ENCODE data around the gene ZNF860.

Gene ZNF860

DNA sequence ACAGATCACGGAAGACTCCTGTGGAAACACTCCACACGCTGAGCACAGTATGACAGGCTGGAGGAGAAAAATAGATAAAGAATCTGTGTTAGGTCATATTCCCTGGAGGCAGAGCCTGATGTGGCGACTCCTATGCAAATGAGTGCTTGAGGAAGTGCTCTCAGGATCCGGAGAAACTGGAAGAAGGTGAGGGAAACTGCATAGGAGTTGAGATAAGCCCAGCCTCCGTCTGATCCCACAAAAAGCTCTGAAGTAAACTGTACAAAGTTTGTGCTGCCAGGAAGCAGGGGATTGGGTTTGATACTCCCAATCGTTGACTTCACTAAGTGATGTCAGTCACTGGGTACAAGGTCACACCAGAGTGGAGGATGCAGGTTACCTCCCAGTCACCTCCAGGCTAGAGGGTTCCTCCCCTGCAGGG is 33.9 kb upstream of the ZNF860 start:
- Mint-ChIP-seq H3K36me3 (ENCODE audit: low read depth) (peaks cover 26% of the 10 kb centered on the region), H3K4me1 (peaks cover 35% of the 10 kb centered on the region), H3K27me3 (ENCODE audit: low read depth, poor library complexity) (no peaks in the 10 kb centered on the region), H3K9me3 (peaks cover 19% of the 10 kb centered on the region), H3K4me3 (no peak overlapping the region), H3K27ac (peak overlapping the region; percentile 31)
- TF ChIP-seq, protein P1, sequence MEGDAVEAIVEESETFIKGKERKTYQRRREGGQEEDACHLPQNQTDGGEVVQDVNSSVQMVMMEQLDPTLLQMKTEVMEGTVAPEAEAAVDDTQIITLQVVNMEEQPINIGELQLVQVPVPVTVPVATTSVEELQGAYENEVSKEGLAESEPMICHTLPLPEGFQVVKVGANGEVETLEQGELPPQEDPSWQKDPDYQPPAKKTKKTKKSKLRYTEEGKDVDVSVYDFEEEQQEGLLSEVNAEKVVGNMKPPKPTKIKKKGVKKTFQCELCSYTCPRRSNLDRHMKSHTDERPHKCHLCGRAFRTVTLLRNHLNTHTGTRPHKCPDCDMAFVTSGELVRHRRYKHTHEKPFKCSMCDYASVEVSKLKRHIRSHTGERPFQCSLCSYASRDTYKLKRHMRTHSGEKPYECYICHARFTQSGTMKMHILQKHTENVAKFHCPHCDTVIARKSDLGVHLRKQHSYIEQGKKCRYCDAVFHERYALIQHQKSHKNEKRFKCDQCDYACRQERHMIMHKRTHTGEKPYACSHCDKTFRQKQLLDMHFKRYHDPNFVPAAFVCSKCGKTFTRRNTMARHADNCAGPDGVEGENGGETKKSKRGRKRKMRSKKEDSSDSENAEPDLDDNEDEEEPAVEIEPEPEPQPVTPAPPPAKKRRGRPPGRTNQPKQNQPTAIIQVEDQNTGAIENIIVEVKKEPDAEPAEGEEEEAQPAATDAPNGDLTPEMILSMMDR (IDR thresholded peaks at IDR 0.05), result no peak
- no peak for DNase-seq

DNA sequence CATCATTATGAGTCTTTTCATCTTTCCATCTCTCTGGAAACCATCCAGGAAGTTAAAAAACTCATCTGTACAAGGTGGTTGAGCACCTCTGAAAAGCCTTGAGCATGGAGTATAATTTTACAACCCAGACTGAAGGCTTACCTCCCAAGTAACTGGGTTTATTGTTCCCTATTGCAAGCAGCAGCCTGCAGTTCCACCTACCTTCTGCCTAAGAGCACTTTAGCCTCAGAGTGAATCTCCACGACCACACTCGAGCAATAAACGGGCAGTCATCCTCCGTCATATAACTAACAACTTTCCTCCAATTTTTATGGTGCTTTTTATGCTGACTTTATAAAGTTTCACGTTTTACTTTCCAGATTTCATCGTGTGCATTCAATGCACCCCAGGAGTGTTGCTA is 33.3 kb upstream of the ZNF860 start:
- TF ChIP-seq, protein P1 (IDR thresholded peaks at IDR 0.05), result no peak
- peaks cover 35% of the 10 kb centered on the region for H3K4me1 Mint-ChIP-seq

DNA sequence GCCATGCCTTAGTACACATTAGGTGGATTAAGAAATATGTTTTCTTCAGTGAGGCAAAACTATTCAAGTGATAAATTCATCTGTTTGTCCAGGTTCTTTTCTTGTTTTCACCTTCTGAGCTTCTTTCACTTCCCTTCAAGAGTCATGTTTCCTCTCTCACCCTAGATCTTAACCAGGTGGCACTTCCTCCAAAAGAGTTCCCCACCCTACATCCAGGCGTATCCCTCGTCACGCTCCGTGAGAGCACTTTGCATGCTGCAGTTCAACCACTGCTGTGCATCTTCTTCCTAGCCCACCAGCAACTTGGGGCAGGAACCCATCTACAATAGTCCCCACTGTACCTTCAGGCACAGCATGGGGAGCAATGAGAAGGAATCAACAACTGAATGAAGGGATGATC is 29.3 kb upstream of the ZNF860 start:
- H3K27ac Mint-ChIP-seq, result no peak overlapping the region
- peaks cover 20% of the 10 kb centered on the region for H3K4me1 Mint-ChIP-seq
- H3K27me3 Mint-ChIP-seq (ENCODE audit: low read depth, poor library complexity), result peaks cover 3% of the 10 kb centered on the region
- H3K9me3 Mint-ChIP-seq, result peaks cover 42% of the 10 kb centered on the region
- no peak overlapping the region for H3K4me3 Mint-ChIP-seq
- no peak for DNase-seq
- TF ChIP-seq, protein P1 (IDR thresholded peaks at IDR 0.05), result no peak
- H3K36me3 Mint-ChIP-seq (ENCODE audit: low read depth), result peaks cover 51% of the 10 kb centered on the region

More for the DNA sequence above, 33.3 kb upstream of the ZNF860 start:
- no peak for DNase-seq
- no peak overlapping the region for H3K4me3 Mint-ChIP-seq
- H3K36me3 Mint-ChIP-seq (ENCODE audit: low read depth), result peaks cover 22% of the 10 kb centered on the region
- peak overlapping the region; percentile 39 for H3K27ac Mint-ChIP-seq
- H3K27me3 Mint-ChIP-seq (ENCODE audit: low read depth, poor library complexity), result peaks cover 3% of the 10 kb centered on the region
- peaks cover 19% of the 10 kb centered on the region for H3K9me3 Mint-ChIP-seq

GRCh38 chr3:31953091-31953490 is 28.5 kb upstream of the ZNF860 start:
- Mint-ChIP-seq H3K9me3 (peaks cover 49% of the 10 kb centered on the region), H3K27me3 (ENCODE audit: low read depth, poor library complexity) (peaks cover 3% of the 10 kb centered on the region), H3K36me3 (ENCODE audit: low read depth) (peaks cover 59% of the 10 kb centered on the region), H3K4me1 (peaks cover 17% of the 10 kb centered on the region), H3K4me3 (no peak overlapping the region), H3K27ac (no peak overlapping the region)
- no peak for DNase-seq
- TF ChIP-seq, protein P1 (IDR thresholded peaks at IDR 0.05), result no peak

- Mint-ChIP-seq H3K27me3 (ENCODE audit: low read depth, poor library complexity) (peaks cover 3% of the 10 kb centered on the region), H3K27ac (no peak overlapping the region), H3K9me3 (peaks cover 49% of the 10 kb centered on the region), H3K4me1 (peaks cover 17% of the 10 kb centered on the region), H3K4me3 (no peak overlapping the region), H3K36me3 (ENCODE audit: low read depth) (peaks cover 59% of the 10 kb centered on the region)
- TF ChIP-seq, protein P1 (IDR thresholded peaks at IDR 0.05), result no peak
- no peak for DNase-seq
Observed at GRCh38 chr3:31953636-31954035, 27.9 kb upstream of the ZNF860 start.

DNA sequence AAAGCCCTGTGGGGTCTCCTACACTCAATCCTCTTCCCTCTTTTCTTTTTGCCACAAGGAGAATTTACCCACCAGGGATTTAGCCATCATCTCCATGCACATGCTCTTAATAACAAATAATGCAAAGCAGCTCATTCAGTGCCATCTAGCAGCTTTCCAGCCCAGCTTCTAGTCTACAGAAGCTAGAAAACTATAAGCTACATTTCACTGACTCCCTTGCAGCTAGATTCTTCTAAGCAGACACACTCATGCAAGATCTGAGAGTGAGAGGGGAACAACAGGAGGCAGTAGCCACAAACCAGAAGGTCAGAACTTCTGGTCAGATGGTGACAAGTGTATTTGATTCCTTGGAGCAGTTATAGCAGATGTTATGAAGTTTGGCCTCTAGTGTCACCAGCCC is 26.0 kb upstream of the ZNF860 start:
- peaks cover 3% of the 10 kb centered on the region for H3K27me3 Mint-ChIP-seq (ENCODE audit: low read depth, poor library complexity)
- TF ChIP-seq, protein P1 (IDR thresholded peaks at IDR 0.05), result no peak
- H3K4me1 Mint-ChIP-seq, result peaks cover 36% of the 10 kb centered on the region
- H3K4me3 Mint-ChIP-seq, result no peak overlapping the region
- no peak for DNase-seq
- H3K9me3 Mint-ChIP-seq, result peaks cover 42% of the 10 kb centered on the region
- H3K36me3 Mint-ChIP-seq (ENCODE audit: low read depth), result peaks cover 52% of the 10 kb centered on the region
- H3K27ac Mint-ChIP-seq, result no peak overlapping the region

All from nephron progenitor cell (in vitro differentiated cells).